SHP77 (cell line): ENCODE measurements around the gene PTCHD4.
A peak's percentile ranks its signal among the peaks of the same experiment; 100 is the strongest.

ENCODE experiments used
- DNase-seq, 2 experiments: peaks; one replicate each; lab custom pipeline; 2025; lab: John Stamatoyannopoulos, UW

PTCHD4 gene

DNA sequence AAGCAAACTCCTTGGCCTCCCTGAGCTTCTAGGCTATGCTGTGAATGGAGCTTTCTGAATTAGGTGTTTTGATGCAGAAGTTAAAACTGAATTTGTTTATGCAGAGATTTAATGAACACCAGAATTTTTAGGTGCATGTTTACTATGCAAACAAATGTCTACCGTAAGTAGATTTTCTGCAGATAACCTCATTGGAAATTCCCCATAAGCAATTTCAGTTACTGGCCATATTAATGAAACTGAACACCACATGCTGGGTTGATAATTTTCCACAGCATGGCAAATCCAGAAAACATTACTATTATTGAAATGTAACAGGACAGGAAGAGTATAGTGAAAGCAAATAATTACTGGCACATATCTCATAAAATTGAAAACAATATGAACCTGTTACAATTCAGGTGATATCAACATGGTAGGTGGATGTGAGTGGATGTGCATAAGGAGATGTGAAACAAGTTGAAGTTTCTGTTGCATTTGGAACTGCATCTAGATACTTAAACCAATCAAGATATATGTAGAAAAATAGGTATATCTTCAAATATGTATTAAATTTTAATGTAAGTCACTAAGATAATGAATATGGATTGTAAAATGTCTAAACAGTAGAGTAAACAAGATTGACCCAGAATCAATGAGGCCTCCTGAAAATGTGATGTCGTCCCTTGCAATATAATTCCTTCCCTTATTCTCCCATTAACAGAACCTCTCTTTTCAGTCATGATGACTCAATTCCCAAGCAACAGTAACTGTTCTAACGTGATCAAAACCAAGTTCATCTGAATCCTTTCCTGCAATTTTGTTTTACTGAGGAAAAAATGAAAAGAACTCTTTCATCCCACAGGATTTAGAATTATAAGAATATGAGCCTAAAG lies 11.0 kb downstream of the PTCHD4 start:
- no peak for DNase-seq

DNA sequence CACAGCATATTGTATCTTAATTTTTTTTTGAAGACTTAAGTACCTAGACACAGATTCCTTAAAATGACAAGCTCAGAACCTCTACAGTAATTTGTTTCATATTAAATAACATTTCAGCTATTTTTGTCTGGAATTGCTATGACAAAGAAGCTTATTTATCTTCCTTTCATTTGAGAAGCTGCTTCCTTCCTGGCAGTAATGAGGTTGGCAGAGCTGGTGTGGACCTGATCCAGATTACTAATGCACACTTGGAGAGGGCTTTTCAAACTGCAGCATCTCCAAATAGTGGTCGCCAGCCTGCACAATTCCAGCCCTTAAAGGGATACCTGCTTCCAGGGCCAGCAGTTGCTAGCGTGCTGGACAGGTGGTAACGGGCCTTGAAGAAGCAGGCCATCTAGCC lies 12.1 kb downstream of the PTCHD4 start:
- peak in 1 of 2 experiments; percentile 22 for DNase-seq

DNA sequence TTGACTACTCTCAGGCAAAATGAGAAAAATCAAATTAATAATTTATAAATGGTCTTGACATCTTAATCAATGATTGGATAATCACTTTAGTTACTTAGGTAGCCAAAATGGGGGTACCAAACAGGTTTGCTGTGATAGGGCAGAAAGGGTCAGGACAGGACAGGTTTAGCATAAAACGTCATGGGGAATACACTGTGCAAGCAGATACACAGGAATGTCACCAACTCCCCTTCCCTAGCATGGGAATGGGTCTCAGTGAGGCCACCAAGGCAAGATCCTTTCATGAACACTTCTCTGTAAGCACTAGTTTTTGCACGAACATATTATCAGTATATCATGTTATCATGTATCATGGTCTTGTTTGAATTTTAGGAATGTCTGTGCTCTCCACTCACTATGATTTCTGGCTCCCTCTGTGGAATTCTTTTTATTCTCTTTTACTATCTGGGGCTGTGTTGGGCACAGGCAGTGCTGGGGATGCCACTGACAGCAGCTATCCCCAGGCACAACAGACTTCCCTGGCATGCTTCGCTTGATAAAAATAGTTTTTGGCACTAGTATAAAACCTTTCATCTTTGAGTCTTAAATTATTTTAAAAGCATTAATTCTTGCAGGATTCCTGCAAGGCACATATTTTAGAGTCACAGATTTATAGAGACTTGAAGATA lies 18.3 kb downstream of the PTCHD4 start:
- DNase-seq = no peak

DNA sequence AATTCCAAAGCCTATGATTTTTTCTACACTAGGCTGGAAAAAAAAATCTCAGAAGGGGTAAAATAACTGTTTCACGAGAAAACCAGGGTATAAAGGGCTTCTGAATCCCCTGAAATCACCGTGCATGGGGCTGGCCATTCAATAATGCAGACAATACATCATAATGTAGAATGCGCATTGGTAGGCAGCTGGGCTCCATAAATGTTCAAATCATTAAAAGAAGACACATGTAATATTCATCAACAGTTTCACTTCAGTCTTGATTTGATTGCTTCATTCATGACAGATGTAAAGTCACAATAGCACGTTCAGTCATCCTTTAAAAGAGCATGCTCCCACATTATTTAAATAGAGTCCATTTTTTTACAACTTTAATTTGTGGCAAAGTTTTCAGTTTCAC lies 20.5 kb downstream of the PTCHD4 start:
- no peak for DNase-seq

DNA sequence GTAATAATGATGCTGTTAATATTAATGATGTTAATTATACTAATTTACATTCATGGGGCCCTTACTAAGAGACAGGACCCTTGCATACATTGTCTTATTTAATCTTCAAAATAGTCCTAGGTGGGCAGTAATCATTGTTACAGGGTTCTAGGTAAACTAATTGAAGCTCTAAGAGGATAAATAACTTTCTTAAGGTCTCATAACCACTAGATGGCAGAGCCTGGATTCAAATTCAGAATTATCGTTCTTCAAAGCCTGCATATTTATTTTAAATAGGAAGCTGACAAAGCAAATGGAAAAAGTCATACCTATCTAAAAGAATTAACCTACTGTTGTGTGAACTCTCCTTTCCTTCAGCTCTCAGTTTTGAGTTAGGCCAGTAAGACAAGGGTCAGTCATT lies 23.5 kb downstream of the PTCHD4 start:
- DNase-seq = no peak

DNA sequence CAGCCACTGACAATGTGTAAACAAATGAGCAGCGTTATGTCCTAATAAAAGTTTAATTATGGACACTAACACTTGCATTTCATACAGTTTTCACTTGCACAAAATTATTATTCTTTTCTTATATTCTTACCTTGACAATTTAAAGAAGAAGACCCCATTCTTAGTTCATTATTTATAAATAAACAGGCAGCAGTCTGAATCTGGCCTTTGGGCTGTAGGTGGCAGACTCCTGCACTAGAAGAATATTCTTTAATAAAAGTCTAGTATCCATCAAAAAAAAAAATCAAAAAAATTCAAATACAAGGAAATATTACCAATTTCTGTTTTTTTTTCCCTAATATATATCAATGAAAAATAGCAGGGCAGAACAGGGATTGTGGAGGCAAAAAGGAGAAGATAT lies 24.8 kb downstream of the PTCHD4 start:
- no peak for DNase-seq

DNA sequence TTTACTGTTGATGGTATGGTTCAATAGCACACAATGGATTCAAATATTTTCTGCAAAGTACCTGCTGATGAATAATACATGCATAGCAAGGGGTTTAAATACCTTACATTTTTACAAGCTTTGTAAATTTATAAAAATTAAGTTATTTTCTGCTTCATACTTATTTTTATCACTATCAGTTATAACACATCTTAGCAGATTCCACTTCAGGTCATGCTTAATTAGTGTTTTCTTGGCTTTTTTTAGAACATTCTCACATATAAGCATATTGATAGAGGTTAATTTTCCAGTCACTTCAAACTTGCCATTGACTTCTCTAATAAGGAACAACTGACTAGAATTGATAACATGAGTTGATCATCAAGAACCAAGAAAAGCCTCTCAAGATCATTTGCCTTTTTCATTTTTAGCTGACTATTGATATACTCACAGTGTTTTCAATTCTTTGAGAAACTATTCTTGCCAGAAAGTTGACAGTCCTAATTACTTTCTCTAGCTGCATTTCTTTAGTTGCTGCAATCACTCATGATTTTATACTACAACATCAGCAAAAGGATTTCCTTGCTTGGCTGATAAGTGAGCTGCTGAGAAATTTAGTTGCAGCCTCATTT lies 25.8 kb downstream of the PTCHD4 start:
- no peak for DNase-seq

DNA sequence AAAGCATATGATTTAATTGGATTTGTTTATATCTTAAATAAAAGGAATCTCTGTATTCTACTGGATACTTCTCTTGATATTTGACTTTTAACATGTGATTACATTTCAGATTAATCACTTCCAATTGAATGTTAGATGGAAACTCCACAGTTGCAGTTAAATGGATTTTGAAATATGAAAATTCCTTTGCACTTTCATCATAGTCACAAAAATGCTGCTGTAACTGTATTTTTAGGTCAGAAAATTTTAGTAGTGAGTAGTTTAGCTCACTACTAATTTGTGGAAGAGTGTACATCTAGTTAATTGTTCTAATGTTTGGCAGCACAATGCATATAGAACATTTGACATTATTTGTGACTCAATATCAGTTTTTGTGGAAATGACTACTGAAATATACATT lies 26.8 kb downstream of the PTCHD4 start:
- no peak for DNase-seq

DNA sequence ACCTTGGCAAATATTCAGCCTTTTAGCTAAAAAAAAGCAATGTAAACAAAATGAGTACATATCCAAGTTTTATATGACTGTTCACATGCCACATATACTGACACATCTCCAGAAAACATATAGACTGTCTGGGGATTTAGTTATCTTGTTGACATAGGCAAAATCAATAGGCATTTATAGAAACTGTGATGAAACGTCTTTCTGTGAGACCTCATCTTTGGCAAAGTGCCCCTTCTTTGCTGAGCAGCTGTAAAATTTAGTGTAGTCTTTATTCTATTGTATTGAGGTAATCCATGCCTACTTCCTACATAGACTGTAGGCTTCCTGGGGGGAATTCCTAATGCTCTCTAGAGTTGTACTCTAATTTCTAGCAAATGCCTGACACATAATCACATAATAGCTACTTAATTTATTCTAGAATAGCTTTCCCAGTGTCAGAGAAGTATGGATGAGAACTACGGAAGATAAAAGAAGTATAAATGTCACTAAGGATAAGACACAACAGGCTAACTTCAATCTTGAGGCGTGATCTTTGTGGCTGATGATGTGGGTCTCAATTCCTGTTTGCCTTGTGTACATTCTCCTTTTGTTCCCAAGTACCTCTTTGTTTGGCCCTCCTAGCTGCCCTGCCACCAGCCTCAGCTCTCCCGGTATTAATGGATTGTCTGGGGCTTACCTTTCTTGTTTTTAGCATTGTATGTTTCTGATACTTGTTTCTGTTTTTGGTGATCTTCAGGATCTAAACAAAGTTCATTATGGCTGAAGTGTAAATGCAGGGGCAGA lies 30.6 kb downstream of the PTCHD4 start:
- peak; percentile 40 to 53 for DNase-seq

DNA sequence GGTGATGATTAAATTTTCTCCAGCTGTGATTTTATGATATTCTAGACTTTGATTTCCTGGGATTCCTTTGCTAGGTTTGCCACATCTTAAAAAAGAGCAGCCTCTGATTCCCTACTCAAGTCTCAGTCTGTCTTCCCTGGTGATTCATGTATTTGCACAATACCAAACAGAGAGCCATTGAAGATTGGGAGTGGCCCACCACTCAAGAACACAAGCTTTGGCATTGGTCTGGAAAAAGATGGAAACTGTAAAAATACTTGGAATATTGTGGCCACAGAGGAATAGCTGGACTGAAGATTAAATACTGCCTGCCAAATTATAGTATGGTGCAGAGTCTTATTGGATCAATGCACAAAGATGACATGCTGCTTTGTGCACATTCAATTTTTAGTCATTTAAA lies 32.9 kb downstream of the PTCHD4 start:
- no peak for DNase-seq

DNA sequence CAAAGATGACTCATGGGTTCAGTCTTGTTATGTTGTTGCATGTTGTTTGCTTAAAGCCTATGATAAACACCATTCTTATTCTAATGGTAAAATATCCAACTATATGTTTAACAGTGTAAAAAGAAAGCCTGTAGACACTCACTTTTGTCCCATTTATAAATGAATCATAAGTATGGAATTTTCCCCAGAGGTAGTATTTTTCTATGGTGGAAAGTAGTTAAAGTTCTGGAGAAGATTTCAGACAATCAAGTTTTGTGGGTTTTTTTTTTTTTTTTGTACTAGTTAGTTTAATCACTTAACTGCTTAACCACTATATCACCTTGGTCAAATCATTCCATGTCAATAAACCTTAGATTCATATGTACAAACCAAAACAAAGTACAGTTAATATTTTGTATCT lies 35.8 kb downstream of the PTCHD4 start:
- no peak for DNase-seq

DNA sequence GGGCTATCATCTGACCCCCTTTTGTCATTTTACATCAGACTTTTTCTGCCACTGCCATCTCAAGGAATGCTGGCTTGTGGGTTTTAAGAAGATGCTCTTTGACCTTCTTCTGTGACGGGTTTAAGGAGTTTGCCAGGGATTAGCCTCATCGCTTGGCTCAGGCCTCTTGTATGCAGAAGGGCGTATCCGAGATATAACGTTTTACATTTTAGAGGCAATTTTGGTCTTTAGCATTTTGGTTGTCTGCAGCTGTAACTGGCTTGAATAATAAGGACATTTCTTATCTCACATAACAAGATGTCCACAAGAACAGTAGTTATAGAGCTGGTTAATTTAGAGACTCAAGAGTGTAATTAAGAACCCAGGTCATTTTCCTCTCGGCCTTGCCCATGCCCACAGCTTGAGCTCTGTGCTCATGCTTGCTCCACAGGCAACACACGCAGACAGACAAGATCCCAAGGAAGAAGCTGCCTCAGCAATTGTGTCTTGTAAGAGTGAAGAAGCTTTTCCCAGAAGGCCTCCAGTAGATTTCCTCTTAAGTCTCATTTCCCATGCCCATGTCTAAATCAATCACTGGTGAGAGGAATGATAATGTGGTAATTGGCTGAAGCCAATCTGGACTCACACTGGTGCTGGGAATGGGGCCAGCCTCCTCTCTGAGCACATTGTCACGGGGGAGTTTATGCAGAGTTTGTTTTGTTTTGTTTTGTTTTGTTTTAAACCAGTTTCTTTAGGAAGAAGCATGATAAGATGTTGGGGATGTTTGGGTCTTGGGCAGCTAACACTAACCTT lies 36.8 kb downstream of the PTCHD4 start:
- DNase-seq = no peak

DNA sequence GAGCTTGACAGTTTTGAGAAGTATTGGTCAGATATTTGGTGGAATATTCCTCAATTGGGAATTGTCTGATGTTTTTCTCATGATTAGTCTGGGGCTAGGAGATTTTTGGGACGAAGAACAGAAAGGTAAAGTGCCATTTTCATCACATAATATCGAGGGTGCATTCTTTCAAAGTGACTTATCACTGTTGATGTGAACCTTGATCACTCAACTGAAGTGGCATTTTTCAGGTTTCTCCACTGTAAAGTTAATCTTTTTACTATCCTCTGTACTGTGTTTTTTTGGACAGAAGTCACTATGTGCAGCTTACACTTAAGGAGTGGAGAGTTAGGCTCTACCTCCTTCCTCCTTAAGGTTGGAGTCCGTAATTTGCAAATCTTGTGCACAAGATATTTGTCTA lies 39.2 kb downstream of the PTCHD4 start:
- no peak for DNase-seq

DNA sequence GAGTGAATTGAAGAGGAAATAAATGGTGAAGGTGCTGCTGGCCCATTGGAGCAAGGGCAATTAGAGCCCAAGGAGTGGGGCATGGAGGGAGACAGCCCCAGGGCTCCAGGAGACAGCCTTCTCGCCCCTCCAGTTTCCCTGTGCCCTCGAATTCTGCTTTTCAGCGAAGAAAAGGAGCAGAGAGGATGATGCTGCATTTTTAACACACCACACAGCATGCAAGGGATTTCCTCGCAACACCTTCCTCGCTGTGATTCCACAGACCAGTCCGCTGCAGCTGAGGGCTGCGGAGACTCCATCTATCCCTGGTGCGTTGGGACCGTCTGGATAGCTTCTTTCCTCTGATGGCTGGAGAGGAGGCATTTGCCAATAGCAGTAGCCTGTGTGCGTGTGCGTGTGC lies 41.7 kb downstream of the PTCHD4 start:
- peak; percentile 22 to 57 for DNase-seq

DNA sequence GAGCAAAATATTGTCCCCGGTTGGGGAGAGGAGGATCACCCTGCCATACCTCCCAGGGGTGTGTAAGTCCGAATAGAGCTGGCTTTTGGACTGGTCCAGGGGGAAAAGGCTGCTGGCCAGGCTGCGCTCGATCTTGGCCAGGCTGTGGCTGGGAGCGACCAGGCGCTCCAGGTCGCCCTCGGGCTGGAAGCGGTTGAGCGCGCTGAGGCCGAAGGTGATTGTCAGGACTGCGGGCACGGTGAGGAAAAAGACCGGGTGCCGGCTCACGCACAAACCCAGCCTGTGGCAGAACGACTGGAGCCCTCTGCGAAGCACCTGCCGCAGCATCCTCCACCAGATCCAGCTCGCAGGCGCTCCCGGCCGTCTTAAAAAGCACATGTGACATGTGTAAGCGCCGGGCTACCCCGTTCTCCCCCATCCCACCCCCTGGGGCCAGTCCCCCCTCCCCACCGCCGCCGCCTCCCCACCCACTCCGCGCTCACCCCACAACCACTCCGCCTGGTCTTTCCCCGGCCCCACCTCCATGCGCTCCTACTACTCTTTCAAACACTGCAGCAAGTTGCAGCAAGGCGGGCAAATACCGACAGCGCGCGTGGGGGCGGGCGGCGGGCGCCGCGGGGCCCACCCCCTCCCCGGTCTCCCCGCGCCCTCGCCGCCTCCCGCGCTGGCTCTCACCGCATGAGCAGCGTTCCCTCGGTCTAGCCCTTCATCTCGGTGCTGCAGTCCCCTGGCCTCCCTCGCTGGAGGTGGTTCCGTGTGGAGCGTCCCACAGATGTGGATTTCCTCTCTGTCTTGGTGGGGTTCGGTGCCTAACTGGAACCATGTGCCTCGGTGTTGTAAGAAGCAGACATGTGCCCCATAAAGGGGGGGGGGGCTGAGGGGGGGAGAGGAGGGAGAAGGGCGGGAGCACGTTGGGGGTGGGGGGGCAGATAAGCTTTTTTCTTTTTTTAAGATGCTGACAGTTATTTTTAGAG lies 42.4 kb downstream of the PTCHD4 start:
- DNase-seq = peak; percentile 26 to 43

DNA sequence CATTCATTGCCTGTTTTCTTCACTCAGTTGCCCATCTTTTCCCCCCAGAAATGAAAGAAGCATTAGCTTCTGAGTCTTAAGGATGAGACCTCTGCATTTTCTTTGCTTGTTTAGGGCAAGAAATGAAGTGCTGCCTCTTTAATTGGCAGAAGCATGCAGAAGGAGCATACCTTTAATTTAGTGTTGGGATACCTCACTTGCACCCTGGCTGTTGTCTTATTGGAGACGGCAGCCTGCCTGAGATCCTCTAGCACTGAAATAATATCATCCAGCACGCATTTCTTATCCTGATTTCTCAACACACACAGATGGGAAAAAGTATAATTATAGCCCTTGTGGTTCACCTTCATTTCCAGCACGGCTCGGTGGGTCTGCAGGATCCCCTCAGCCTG lies 43.1 kb downstream of the PTCHD4 start:
- no peak for DNase-seq

DNA sequence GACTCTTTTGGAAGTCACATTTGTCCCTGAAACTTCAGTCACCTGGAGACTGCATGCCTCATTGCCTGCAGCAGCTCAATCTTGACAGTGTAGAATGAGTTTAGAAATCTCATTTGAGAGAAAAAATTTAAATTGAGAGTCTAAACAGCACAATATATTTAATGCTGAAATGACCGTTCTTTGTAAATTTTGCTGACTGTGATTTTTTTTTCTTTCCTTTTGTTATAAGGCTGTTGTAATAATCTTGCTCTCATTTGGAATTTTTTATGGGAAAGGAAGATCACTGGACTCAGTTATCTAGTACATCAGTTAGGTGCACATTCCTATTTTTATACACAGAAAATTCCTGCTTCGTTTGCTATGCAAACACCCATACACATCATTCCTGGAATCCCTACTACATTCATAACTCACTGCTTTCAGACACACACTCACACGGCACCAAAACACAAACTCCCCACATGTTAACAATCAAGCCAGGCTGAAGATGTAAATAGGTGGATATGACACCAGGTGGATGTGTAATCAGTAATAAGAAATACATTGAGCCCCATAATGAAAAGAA lies 43.8 kb downstream of the PTCHD4 start:
- no peak for DNase-seq

DNA sequence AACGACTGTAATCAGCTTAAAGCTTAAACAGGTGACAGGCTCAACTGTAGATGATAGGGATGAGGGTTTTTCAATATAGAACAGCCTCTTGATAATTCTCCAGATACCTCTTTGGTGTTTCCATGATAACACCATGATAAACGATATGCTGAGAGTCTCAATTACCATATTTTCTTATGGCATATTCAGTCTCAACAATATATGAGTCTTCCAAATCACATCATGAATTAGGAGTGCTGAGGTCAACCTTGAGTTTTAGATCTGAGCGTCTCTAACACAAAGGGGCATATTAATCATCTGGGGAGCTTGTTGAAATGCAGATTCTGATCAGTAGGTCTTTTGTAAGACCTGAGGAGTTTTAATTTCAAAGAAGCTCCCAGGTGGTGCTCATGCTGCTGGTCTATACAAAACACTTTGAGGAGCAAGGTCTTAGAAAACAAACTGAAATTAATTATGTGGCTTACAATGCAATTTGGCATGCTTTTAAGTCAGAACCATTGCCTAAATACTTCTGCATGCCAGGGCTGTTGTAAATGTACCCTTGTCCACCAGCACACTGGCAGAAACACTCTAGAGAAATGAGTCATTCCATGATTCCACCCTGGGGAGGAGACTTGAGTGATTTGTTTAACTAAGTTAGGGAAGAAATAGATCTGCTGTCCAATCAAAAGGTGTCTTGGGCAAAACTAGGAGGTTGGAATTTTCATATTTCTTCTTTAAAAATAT lies 49.6 kb downstream of the PTCHD4 start:
- DNase-seq = no peak
